ENCODE results near the gene PTPRCAP.

PTPRCAP gene

GRCh38 chr11:67416416-67417335 lies 20.8 kb downstream of the PTPRCAP start:
- Histone ChIP-seq H2AFZ (ENCODE audit: low read length) (no peak overlapping the region), H3K27me3 (replicated peaks; ENCODE audit: insufficient read depth, low read length) (peaks cover 6% of the 10 kb centered on the region; the same call in 1 of the 2 replicates), H3K4me1 (ENCODE audit: low read length) (peaks cover 17% of the 10 kb centered on the region; the same call in 1 of the 2 replicates), H3K4me3 (ENCODE audit: low read length) (no peak overlapping the region), H4K20me1 (ENCODE audit: insufficient read depth, low read length) (no peaks in the 10 kb centered on the region), H3K4me2 (ENCODE audit: low read depth, low read length) (no peak overlapping the region), H3K9ac (ENCODE audit: low read length) (no peak overlapping the region), H3K36me3 (replicated peaks; ENCODE audit: insufficient read depth, low read length) (no peaks in the 10 kb centered on the region), H3K27ac (ENCODE audit: low read length) (no peak overlapping the region), H3F3A (ENCODE audit: insufficient read depth, low read length) (no peaks in the 10 kb centered on the region), H3K9me2 (replicated peaks; ENCODE audit: insufficient read depth, low read length) (no peaks in the 10 kb centered on the region), H3K9me3 (replicated peaks; ENCODE audit: insufficient read depth, low read length) (no peaks in the 10 kb centered on the region), H3K79me2 (ENCODE audit: low read length) (no peaks in the 10 kb centered on the region)
- DNase-seq: no peak
- TF ChIP-seq EZH2 (optimal IDR thresholded peaks at IDR 0.05; ENCODE audit: low read depth, low read length) (no peak), EZH2phosphoT487 (IDR thresholded peaks at IDR 0.05; ENCODE audit: low read length) (no peak), CTCF (IDR thresholded peaks at IDR 0.05; ENCODE audit: low read length) (no peak)

- H3K4me2 ChIP-seq (ENCODE audit: low read depth, low read length): no peak within 1 kb of the TSS
- no peaks in the 10 kb centered on the region for H3K9me2 ChIP-seq (replicated peaks; ENCODE audit: insufficient read depth, low read length)
- H2AFZ ChIP-seq (ENCODE audit: low read length): no peak within 1 kb of the TSS
- H4K20me1 ChIP-seq (ENCODE audit: insufficient read depth, low read length): no peaks in the 10 kb centered on the region
- H3K4me3 ChIP-seq (ENCODE audit: low read length): no peak within 1 kb of the TSS
- peaks cover 17% of the 10 kb centered on the region; the same call in 1 of the 2 replicates for H3K4me1 ChIP-seq (ENCODE audit: low read length)
- no peak within 1 kb of the TSS for H3K9ac ChIP-seq (ENCODE audit: low read length)
- H3K9me3 ChIP-seq (replicated peaks; ENCODE audit: insufficient read depth, low read length): no peaks in the 10 kb centered on the region
- no peaks in the 10 kb centered on the region for H3F3A ChIP-seq (ENCODE audit: insufficient read depth, low read length)
- no peaks in the 10 kb centered on the region for H3K79me2 ChIP-seq (ENCODE audit: low read length)
- peaks cover 6% of the 10 kb centered on the region; the same call in 1 of the 2 replicates for H3K27me3 ChIP-seq (replicated peaks; ENCODE audit: insufficient read depth, low read length)
- TF ChIP-seq EZH2 (optimal IDR thresholded peaks at IDR 0.05; ENCODE audit: low read depth, low read length) (no peak), EZH2phosphoT487 (IDR thresholded peaks at IDR 0.05; ENCODE audit: low read length) (no peak), CTCF (IDR thresholded peaks at IDR 0.05; ENCODE audit: low read length) (no peak)
- H3K36me3 ChIP-seq (replicated peaks; ENCODE audit: insufficient read depth, low read length): no peaks in the 10 kb centered on the region
- no peak within 1 kb of the TSS for H3K27ac ChIP-seq (ENCODE audit: low read length)
- DNase-seq: no peak
These were observed 21.8 kb downstream of the PTPRCAP start, which contains the start of gene CARNS1 for GRCh38 chr11:67415501-67416304. TSS of gene CARNS1 (plus strand) at chr11:67415678. CDS start at chr11:67416200, 522 bp downstream.

DNA sequence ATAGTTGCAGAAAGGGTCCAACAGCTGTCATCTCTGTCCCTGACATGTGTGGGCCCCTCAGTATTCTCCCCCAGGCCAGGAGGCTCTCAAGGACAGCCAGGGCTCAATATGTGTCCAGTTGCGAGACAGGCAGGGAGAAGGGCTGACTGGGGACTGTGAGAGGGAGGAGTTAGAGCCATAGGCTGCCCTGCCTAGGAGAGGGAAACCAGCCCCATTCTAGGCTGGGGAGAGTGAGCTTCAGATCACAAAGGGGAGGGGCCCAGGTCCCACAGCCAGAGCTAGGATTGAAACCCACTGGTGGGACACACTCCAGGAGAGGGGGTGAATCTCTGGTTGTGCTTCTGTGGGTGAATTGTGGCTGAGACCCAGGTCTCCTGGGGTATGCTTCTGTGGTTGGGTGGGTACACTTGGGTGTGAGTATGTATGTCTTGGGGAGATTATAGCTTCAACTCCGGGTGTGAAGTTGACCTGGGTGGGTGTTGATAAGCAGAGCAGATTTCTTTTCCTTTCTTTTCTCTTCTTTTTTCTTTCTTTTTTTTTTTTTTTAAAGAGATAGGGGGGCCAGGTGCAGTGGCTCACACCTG lies 24.1 kb downstream of the PTPRCAP start:
- Histone ChIP-seq H3K4me3 (ENCODE audit: low read length) (no peak overlapping the region), H3K27me3 (replicated peaks; ENCODE audit: insufficient read depth, low read length) (peaks cover 6% of the 10 kb centered on the region; the same call in 1 of the 2 replicates), H3K4me2 (ENCODE audit: low read depth, low read length) (no peak overlapping the region), H3K9me3 (replicated peaks; ENCODE audit: insufficient read depth, low read length) (no peaks in the 10 kb centered on the region), H3F3A (ENCODE audit: insufficient read depth, low read length) (no peaks in the 10 kb centered on the region; the same call in 1 of the 2 replicates), H3K36me3 (replicated peaks; ENCODE audit: insufficient read depth, low read length) (no peaks in the 10 kb centered on the region), H3K27ac (ENCODE audit: low read length) (no peak overlapping the region), H3K9me2 (replicated peaks; ENCODE audit: insufficient read depth, low read length) (no peaks in the 10 kb centered on the region), H2AFZ (ENCODE audit: low read length) (no peak overlapping the region), H3K4me1 (ENCODE audit: low read length) (peaks cover 20% of the 10 kb centered on the region), H3K79me2 (ENCODE audit: low read length) (no peaks in the 10 kb centered on the region), H3K9ac (ENCODE audit: low read length) (no peak overlapping the region), H4K20me1 (ENCODE audit: insufficient read depth, low read length) (no peaks in the 10 kb centered on the region)
- no peak for DNase-seq
- no peak for TF ChIP-seq EZH2 (optimal IDR thresholded peaks at IDR 0.05; ENCODE audit: low read depth, low read length)
- no peak for TF ChIP-seq EZH2phosphoT487 (IDR thresholded peaks at IDR 0.05; ENCODE audit: low read length)
- TF ChIP-seq CTCF (IDR thresholded peaks at IDR 0.05; ENCODE audit: low read length): no peak

All from MM.1S (cell line).